ENCODE data around the gene EMCN. TPM values are rescaled to one million over a fixed set of nuclear protein-coding genes. Genes with fewer than 3 reads are reported as not detected.

The EMCN gene
- total RNA-seq: under 0.01 TPM in 1 of 2 replicates, not detected in the other
- polyA plus RNA-seq: not detected in 2 replicates
- polyA plus RNA-seq (2012): not detected in 2 replicates
- polyA minus RNA-seq (ENCODE audit: low replicate concordance): not detected in 2 replicates

GRCh38 chr4:100517864-100518341 lies at the start of gene EMCN:
Gene EMCN (minus strand): TSS chr4:100518022. CDS start chr4:100517914, 108 bp downstream.
- no peak for DNase-seq (ENCODE audit: low read depth in 2 of 2)
- Histone ChIP-seq H3K36me3 (ENCODE audit: control insufficient read depth, insufficient read depth, low read length) (no peaks in the 10 kb centered on the region), H3K4me3 (replicated peaks in 1 of 4; ENCODE audit: control extremely low read depth in 1 of 4, insufficient read depth in 1 of 4, low read depth in 3 of 4, low read length in 4 of 4) (no peak within 1 kb of the TSS), H3K9me3 (ENCODE audit: control insufficient read depth, insufficient read depth, low read depth, low read length) (no peaks in the 10 kb centered on the region), H4K20me1 (ENCODE audit: control insufficient read depth, extremely low read depth, insufficient read depth, low read length) (no peaks in the 10 kb centered on the region), H3K27ac (ENCODE audit: insufficient read depth, low read length) (no peak within 1 kb of the TSS), H2AFZ (ENCODE audit: low read length) (no peak within 1 kb of the TSS), H3K9ac (ENCODE audit: insufficient read depth, low read length) (no peak within 1 kb of the TSS), H3K27me3 (ENCODE audit: control insufficient read depth, insufficient read depth, low read length) (no peaks in the 10 kb centered on the region), H3K4me1 (ENCODE audit: control insufficient read depth, extremely low read depth, insufficient read depth, low read length) (no peaks in the 10 kb centered on the region), H3K79me2 (ENCODE audit: control insufficient read depth, insufficient read depth, low read length) (no peaks in the 10 kb centered on the region), H3K4me2 (ENCODE audit: extremely low read depth, insufficient read depth, low read length) (no peak within 1 kb of the TSS)
- no peak for TF ChIP-seq EZH2 (IDR thresholded peaks at IDR 0.05; ENCODE audit: low read length, missing control alignments)
- no peak for TF ChIP-seq CTCF (conservative IDR thresholded peaks at IDR 0.05 in 1 of 2, IDR thresholded peaks at IDR 0.05 in 1 of 2; ENCODE audit: low read depth in 1 of 2, low read length in 2 of 2)

DNA sequence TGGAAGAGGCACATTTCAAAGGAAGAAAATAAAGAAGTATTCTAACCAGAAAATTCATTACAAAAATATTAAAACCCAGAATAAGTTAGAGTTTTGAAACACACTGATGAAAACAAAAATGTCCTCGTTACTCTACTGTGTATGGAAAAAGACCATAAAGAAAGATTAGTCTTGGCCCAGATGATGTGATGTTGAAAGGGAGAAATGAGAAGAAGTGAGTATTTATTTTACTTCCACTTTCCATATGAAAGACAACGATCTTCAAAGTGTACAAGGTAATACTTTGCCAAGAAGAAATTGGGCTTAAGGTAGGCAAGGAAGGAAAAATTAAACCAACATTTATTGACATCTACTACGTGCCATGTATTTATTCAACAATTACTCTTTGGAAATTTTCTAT lies 48.6 kb upstream of the EMCN start:
- Histone ChIP-seq H2AFZ (ENCODE audit: low read length) (no peak overlapping the region), H3K36me3 (ENCODE audit: control insufficient read depth, insufficient read depth, low read length) (no peaks in the 10 kb centered on the region), H3K27me3 (ENCODE audit: control insufficient read depth, insufficient read depth, low read length) (no peaks in the 10 kb centered on the region), H3K27ac (ENCODE audit: insufficient read depth, low read length) (no peak overlapping the region), H3K4me2 (ENCODE audit: extremely low read depth, insufficient read depth, low read length) (no peak overlapping the region), H3K4me3 (replicated peaks in 1 of 4; ENCODE audit: control extremely low read depth in 1 of 4, insufficient read depth in 1 of 4, low read depth in 3 of 4, low read length in 4 of 4) (no peak overlapping the region), H4K20me1 (ENCODE audit: control insufficient read depth, extremely low read depth, insufficient read depth, low read length) (no peaks in the 10 kb centered on the region), H3K9me3 (ENCODE audit: control insufficient read depth, insufficient read depth, low read depth, low read length) (no peaks in the 10 kb centered on the region), H3K9ac (ENCODE audit: insufficient read depth, low read length) (no peak overlapping the region), H3K79me2 (ENCODE audit: control insufficient read depth, insufficient read depth, low read length) (no peaks in the 10 kb centered on the region), H3K4me1 (ENCODE audit: control insufficient read depth, extremely low read depth, insufficient read depth, low read length) (no peaks in the 10 kb centered on the region)
- TF ChIP-seq EZH2 (IDR thresholded peaks at IDR 0.05; ENCODE audit: low read length, missing control alignments) (no peak), CTCF (conservative IDR thresholded peaks at IDR 0.05 in 1 of 2, IDR thresholded peaks at IDR 0.05 in 1 of 2; ENCODE audit: low read depth in 1 of 2, low read length in 2 of 2) (no peak)
- DNase-seq (ENCODE audit: low read depth in 2 of 2): no peak

DNA sequence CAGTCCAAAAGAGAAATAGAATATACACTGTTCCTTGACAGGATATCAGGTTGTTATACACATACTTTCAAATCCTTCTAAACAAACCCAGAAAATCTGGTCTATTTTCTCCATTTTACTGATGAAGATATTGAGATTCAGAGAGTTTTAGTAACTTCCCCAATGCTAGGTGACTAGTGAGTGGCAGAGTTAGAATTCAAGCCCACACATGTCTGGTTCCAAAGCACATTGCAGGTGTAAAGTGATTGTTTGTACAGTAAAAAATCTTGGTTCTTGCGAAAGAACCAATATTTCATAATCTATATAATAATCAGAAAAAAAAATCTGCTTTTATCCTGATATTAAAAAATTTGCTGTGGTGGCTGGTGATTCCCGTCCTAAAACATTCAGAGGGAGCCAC lies 39.5 kb upstream of the EMCN start:
- DNase-seq (ENCODE audit: low read depth in 2 of 2): no peak
- no peaks in the 10 kb centered on the region for H3K79me2 ChIP-seq (ENCODE audit: control insufficient read depth, insufficient read depth, low read length)

More for the DNA sequence above, 39.5 kb upstream of the EMCN start:
- TF ChIP-seq EZH2 (IDR thresholded peaks at IDR 0.05; ENCODE audit: low read length, missing control alignments) (no peak), CTCF (conservative IDR thresholded peaks at IDR 0.05 in 1 of 2, IDR thresholded peaks at IDR 0.05 in 1 of 2; ENCODE audit: low read depth in 1 of 2, low read length in 2 of 2) (no peak)
- H3K9me3 ChIP-seq (ENCODE audit: control insufficient read depth, insufficient read depth, low read depth, low read length): no peaks in the 10 kb centered on the region
- H3K27me3 ChIP-seq (ENCODE audit: control insufficient read depth, insufficient read depth, low read length): no peaks in the 10 kb centered on the region
- H3K4me3 ChIP-seq (replicated peaks in 1 of 4; ENCODE audit: control extremely low read depth in 1 of 4, insufficient read depth in 1 of 4, low read depth in 3 of 4, low read length in 4 of 4): no peak overlapping the region
- no peak overlapping the region for H3K27ac ChIP-seq (ENCODE audit: insufficient read depth, low read length)
- H4K20me1 ChIP-seq (ENCODE audit: control insufficient read depth, extremely low read depth, insufficient read depth, low read length): no peaks in the 10 kb centered on the region
- no peak overlapping the region for H3K9ac ChIP-seq (ENCODE audit: insufficient read depth, low read length)
- H2AFZ ChIP-seq (ENCODE audit: low read length): no peak overlapping the region
- no peaks in the 10 kb centered on the region for H3K36me3 ChIP-seq (ENCODE audit: control insufficient read depth, insufficient read depth, low read length)
- H3K4me1 ChIP-seq (ENCODE audit: control insufficient read depth, extremely low read depth, insufficient read depth, low read length): no peaks in the 10 kb centered on the region
- no peak overlapping the region for H3K4me2 ChIP-seq (ENCODE audit: extremely low read depth, insufficient read depth, low read length)
